Measurements from ENCODE around the gene EPHB2.

The EPHB2 gene

DNA sequence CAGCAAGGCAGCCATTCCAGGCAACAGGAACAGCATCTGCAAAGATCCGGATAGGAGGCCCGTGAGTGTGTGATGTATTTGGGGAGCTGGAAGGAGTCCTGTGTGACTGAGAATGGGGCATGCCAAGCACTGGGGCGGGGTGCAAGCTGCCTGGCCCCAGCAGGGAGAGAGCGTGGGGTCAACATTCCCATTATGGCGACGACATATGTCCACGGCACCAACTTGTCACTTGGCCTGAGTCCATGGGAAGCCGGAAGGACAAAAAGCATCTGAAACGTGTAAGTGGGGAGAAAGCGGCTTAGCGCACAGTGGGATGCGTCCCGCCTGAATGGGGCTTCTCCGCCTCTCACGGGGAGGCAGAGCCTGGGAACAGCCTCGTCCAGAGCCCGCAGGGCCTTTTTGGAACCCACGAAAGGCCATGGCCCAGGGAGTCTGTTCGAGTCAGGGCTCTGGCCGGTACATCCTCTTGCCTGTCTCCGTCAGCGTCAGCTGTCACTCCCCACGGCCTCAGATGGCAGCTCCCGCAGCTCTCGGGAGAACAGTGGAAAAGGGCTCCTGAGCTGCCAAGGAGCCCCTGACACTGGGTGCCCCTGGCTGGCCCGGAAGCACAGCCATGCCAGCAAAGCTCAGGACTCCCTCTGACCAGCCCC is 12.4 kb downstream of the EPHB2 start:
- DNase-seq = no peak

- no peak for DNase-seq
These were observed 17.2 kb downstream of the EPHB2 start for GRCh38 chr1:22727873-22728272.

GRCh38 chr1:22728751-22729399 is 18.2 kb downstream of the EPHB2 start:
- DNase-seq = no peak

- DNase-seq = no peak
These were observed 18.7 kb downstream of the EPHB2 start for GRCh38 chr1:22729400-22729773.

DNA sequence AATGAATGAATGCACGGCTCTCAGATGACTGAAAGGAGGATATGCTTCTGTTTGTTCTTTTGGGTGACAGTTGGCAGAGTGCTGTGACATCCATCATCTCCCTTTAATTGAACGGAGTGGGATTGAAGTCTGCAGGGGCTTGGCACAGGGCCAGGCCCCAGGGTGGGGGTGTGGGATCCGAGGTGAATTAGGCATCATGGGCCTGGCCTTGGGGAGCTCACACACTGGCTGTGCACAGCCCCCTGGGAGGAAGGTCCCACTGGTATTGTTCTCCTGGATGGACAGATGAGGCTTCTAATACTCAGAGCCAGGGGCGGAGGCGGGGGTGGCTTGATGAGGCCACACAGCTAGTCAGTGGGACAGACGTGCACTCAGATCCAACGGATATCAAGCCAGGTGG is 19.3 kb downstream of the EPHB2 start:
- no peak for DNase-seq

DNA sequence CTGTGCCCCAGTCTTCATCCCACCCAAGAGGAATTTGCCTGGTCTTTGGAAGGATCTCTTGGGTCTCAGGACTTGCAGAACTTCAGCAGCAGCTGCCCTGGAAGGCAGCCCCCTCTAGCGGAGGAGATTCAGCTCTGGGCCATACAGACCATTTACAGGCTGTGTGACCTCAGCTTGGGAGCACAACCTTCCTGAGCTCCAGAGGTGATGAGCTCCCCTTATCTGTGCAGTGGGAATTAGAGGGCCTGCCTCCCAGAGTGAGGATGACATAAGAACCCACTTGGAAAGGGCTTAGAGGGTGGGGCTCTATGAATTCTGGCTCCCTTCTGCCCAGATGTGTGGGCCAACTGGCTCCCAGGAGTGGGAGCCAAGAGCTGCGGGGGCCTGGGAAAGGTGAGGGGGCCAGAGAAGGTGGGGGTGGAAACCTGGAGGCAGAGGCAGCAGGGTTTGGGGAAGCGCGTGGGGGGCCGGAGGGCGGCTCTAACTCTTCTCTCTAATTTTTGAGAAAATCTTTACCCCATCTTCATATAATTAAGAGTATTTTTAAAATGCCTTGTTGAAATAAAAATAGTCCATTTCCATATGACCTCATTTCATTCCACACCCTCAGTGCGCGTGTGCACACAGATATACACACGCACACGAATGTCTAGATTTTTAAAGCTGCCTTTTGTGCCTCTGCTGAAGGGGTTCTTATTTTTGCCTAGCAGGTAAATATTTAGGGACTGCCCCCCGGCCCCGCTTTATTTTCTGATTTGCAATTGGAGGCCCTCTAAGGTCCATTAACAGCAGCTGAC is 21.5 kb downstream of the EPHB2 start:
- DNase-seq = no peak

- DNase-seq = no peak
These were observed 23.0 kb downstream of the EPHB2 start for GRCh38 chr1:22733643-22734042.

- DNase-seq = no peak
These were observed 26.0 kb downstream of the EPHB2 start for GRCh38 chr1:22736501-22737080.

GRCh38 chr1:22737374-22738068 is 26.9 kb downstream of the EPHB2 start:
- DNase-seq = no peak

DNA sequence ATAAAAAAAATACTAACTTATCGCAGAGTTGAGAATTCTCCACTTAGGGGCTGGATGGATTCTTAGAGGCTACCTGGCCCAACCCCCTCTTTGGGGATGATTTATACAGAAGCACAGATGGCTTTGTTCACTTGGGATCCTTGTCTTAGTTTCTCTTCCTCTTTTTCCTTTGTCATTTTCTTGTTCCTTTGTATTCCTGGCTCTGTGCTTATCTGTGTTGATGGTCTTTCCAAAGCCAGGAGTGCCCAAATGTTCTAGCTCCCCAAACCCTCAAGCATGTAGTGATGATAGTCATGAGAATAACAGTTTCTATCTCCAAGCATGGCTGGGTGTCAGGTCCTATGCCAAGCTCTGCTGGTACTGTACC is 27.4 kb downstream of the EPHB2 start:
- no peak for DNase-seq

DNA sequence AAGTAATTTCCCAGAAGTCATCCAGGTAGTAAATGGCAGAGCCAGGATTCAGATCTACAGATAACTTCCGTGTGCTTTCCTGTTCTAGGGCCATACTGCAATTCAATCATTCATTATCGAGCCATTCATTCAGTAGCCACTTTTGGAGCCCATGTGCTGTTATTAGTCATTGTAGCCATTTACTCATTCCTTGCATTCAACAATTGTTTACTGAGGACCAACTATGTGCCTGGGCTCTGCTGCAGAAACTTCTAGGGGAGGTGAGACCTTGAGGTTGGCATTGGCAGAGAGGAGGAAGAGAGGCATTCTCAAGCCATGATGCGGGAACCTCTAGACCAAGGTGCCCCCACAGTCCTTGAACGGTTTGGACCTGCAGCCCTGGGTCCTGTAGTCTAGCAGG is 27.9 kb downstream of the EPHB2 start:
- no peak for DNase-seq

- DNase-seq = no peak
These were observed 29.2 kb downstream of the EPHB2 start for GRCh38 chr1:22739648-22740385.

- DNase-seq = no peak
These were observed 30.5 kb downstream of the EPHB2 start for GRCh38 chr1:22741118-22741517.

DNA sequence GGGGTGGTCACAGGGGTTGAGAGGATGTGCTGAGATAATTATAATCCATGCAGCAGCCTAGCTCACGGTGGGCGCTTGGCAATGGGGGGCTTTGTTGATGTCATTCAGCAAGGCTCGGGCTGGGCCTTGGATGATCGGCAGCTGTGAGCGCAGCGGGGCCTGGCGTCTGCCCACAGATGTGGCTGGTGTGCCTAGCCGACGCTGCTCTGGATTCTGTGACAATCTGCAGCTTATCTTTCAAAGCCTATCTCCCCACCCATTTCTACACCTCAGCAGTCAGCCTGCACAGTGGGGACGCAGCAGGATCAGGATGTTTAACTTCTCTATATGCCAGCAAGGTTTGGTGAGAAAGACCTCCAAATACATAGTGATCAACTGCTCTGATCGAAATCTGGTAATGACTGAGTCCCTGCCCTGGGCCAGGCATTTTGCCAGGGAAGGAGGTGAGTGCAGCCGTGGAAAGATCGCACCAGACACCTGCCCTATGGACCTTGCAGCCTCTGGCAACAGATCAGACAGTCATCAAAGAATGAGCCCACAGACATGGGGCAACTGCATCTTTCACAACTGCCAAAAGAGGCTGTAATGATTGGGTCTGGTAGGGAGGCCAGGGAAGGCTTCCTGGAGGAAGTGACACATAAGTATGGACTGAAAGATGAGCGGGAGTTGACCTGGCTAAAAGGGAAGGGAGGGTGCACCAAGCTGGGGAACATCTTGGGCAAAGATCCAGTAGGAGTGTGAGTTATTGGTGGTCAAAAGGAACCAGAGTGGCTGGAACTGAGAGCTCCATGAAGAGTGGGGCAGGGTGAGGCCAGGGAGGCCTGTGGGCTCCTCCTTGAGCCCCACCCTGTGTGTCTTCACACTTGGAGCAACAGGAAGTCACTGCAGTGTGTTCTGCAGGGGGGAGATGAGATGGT is 35.3 kb downstream of the EPHB2 start:
- DNase-seq = no peak

DNA sequence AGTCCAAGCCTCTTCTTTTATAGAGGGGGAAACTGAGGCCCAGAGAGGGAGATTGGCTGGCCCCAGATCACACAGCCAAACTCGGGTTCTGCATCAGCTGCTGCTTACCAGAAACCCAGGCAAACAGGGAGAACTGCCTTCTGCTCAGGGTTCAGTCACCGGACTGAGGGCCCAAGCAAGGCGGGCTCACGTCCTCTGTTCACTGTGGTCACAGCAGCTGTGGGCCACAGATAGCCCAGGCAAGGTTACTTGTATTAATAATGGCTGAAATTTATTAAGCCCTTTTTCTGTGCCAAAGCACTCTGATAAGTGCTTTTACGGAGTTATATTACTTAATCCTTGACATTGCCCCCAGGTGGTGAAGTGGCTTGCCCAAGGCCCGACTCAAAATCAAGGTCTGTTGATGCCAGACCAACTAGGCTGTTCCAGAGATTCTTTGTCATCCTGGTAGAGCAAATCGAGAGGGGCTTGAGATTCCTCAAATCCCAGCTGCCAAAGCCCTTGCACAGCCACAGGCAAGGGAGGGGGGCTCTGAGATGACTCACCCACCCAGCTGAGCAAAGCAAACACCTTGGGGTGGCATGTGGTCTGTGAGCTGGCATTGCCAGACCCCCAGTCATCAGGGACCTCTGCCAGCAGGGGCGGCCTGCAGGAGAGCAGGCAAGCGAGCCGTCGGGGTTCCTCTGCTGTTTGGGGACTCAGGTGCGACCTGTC is 36.5 kb downstream of the EPHB2 start:
- peak; percentile 45 for DNase-seq

DNA sequence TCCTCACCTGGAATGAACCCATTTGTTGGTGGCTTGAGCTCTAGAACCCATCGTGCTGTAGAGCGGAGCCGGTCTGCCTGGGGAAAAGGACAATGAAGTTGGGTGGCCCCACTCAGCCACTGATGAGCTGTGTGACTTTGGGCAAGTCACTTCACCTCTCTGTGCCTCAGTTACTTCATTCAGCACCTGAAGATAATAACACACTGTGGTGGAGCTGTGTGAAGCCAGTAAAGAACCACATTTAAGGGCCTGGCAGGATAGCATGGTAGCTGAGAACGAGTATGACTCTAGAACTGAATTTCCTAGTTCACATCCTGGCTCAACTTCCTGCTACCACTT is 37.1 kb downstream of the EPHB2 start:
- DNase-seq = no peak

- no peak for DNase-seq
These were observed 38.9 kb downstream of the EPHB2 start for GRCh38 chr1:22749503-22749902.

- DNase-seq = no peak
These were observed 39.5 kb downstream of the EPHB2 start for GRCh38 chr1:22749919-22750684.

GRCh38 chr1:22750685-22751051 is 40.0 kb downstream of the EPHB2 start:
- DNase-seq = no peak

- no peak for DNase-seq
These were observed 40.5 kb downstream of the EPHB2 start for GRCh38 chr1:22751124-22751531.
